ENCODE data around the gene ACAT2.

The ACAT2 gene

DNA sequence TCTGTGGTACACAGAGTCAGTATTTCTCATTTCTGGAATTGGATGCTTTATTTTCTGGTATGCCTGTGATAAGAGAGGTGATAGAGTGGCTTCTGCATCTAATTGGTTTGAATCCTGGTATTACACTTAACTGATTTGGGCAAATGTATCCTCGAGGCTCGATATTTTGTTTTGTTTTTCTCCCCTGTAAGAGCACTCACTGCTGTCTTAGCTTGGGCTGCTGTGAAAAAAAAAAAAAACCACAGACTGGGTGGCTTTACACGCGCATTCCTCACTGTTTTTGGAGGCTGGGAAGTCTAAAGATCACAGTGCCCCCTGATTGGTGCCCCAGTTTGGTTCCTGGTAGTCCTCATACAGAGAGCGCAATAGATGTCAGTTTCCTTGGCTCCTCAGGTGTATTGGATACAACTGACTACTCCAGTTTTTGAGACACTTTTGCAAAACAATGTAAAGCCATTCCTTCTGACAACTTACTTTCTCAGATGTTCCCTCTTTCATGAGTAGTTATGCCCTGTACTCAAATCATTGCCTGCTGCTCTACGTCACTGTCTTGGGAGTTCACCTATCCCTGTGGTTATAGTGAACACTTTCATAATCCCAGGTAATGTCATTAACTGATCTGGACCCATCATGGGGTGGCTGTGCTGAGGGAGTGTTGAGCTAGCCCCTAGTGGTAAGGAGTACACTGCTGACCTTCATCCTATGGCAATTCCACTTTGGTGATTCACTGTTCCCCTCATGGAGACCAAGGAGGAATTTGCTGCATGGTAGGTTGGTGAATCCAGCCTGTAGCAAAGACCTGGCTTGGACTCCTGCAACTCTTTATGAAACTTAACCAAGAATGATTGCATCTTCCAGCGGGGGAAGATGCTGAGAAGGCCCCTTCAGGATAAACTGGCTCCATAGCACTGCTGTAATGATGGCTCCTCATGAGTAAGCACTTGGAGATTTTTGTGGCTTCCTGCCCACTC is 3.5 kb upstream of the ACAT2 start:
- TF ChIP-seq, protein P1, sequence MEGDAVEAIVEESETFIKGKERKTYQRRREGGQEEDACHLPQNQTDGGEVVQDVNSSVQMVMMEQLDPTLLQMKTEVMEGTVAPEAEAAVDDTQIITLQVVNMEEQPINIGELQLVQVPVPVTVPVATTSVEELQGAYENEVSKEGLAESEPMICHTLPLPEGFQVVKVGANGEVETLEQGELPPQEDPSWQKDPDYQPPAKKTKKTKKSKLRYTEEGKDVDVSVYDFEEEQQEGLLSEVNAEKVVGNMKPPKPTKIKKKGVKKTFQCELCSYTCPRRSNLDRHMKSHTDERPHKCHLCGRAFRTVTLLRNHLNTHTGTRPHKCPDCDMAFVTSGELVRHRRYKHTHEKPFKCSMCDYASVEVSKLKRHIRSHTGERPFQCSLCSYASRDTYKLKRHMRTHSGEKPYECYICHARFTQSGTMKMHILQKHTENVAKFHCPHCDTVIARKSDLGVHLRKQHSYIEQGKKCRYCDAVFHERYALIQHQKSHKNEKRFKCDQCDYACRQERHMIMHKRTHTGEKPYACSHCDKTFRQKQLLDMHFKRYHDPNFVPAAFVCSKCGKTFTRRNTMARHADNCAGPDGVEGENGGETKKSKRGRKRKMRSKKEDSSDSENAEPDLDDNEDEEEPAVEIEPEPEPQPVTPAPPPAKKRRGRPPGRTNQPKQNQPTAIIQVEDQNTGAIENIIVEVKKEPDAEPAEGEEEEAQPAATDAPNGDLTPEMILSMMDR (IDR thresholded peaks at IDR 0.05; ENCODE audit: insufficient read depth, low read depth, low read length, missing control alignments) = peak; percentile 2
- no peak overlapping the region for H3K4me3 ChIP-seq (ENCODE audit: low read depth, low read length)
- no peak for DNase-seq (ENCODE audit: low read depth)

DNA sequence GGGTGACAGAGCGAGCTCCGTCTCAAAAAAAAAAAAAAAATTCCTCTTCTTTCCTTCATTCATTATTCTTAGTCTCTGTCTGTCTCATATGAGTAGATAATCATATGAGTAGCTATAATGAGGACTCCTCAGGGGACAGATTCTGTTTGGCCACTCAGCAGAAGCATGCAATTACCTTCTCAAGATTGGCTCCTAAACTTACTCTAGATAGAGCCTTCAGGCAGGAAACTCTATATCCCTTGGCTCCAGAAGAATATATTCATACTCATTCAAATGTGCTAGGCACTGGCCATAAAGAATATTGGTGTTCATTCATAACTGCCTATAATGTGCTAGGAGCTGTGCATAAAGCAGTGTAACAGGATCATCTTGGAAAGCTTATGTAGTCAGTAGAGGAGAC is 2.2 kb upstream of the ACAT2 start:
- no peak overlapping the region for H3K4me3 ChIP-seq (ENCODE audit: low read depth, low read length)
- no peak for DNase-seq (ENCODE audit: low read depth)
- TF ChIP-seq, protein P1 (IDR thresholded peaks at IDR 0.05; ENCODE audit: insufficient read depth, low read depth, low read length, missing control alignments) = no peak

DNA sequence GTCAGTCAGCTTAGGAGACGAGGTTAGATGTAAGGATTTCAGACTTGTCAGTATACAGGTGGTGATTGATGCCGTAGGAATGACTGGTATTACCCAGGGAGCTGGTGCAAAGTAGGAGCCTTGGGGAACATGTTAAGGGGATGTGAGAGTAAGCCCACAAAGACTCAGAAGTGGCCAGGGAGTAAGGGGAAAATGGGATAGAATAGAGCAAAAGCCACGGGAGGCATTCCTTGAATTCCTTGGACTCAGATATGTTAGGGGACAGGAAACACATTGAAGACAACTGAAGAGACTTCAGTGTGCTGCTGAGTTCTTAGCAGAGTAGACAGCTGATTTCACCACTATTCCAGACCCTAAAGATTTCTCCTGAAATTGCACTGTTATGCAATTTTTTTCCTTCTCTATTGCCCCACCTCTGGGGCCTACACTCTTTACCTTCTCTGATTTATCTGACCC is 1.2 kb upstream of the ACAT2 start:
- no peak for DNase-seq (ENCODE audit: low read depth)
- TF ChIP-seq, protein P1 (IDR thresholded peaks at IDR 0.05; ENCODE audit: insufficient read depth, low read depth, low read length, missing control alignments) = no peak
- H3K4me3 ChIP-seq (ENCODE audit: low read depth, low read length) = peak overlapping the region; percentile 81

DNA sequence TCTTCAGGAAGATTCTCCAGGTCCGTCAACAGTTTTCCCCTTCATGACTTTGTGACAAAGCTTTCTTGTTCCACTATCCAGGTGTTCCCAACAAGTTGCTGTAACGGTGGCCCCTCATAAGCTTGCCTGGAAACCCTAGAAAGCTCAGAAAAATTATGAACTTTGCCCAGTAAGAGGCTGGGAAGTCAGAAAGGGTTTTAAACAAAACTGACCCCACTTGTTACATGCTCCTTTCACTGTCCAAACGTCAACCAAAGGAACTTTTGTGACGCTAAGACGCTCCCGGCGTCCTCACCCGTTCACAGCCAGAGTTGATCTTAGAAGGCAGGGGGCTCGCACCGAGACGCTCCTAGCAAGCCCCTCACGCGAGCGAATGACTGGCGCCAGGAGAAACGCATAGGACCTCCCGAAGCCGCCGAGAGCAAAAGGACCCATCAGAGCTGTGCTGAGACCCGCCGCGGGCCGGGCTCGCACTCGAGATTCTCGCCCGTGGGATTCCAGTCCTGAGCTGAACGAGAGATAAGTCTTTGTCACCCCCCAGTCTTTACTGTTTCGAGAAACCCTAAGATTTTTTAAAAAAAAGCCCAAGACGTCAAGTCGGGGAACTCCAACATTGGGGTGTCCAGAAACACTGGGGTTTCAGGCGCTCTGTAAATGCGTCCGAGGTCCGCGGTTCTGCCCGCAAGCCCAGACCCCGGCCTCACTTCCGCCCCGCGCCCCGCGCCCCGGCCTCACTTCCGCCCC is 544 bp upstream of the ACAT2 start:
- TF ChIP-seq, protein P1 (IDR thresholded peaks at IDR 0.05; ENCODE audit: insufficient read depth, low read depth, low read length, missing control alignments) = no peak
- DNase-seq (ENCODE audit: low read depth) = peak; percentile 30
- peak overlapping the region; percentile 81 for H3K4me3 ChIP-seq (ENCODE audit: low read depth, low read length)

DNA sequence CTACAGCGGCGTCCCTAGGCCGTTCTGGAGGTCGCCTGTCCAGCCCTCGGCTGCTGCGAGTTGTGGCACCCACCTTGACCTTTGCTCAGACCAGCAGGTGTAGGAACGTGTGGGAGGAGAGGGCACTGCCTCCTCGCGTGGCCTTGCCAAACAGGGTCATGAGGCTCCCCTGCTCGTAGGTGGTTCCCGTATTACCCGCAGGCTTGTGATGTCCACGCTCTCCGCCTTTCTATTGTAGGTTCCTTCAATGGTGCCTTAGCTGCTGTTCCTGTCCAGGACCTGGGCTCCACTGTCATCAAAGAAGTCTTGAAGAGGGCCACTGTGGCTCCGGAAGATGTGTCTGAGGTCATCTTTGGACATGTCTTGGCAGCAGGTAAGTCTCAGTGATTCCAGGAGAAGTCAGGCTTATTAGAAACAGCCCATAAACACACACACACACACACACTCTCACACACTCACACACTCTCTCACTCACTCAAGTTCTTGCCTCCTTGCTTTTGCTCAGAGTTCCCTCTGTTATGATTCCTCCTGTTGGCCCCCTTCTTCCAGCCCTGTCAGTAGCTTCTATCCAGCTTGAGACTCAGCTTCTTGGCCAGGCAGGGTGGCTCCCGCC is 942 bp downstream of the ACAT2 start:
- DNase-seq (ENCODE audit: low read depth) = peak; percentile 52

DNA sequence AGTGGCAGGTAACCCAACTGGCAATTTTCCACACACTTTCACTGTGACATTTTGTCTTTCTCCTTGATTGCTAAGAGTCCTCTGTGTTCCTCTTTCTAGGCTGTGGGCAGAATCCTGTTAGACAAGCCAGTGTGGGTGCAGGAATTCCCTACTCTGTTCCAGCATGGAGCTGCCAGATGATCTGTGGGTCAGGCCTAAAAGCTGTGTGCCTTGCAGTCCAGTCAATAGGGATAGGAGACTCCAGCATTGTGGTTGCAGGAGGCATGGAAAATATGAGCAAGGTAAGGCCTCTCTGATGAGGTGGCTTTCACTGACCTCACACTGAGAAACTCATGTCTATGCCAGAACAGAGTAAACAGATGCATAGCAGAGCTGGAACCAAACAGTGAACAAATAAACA is 5.1 kb downstream of the ACAT2 start:
- H3K4me3 ChIP-seq (ENCODE audit: low read depth, low read length) = no peak overlapping the region
- TF ChIP-seq, protein P1 (IDR thresholded peaks at IDR 0.05; ENCODE audit: insufficient read depth, low read depth, low read length, missing control alignments) = no peak
- DNase-seq (ENCODE audit: low read depth) = no peak

More for the DNA sequence above, 942 bp downstream of the ACAT2 start:
- H3K4me3 ChIP-seq (ENCODE audit: low read depth, low read length) = peak overlapping the region; percentile 77
- TF ChIP-seq, protein P1 (IDR thresholded peaks at IDR 0.05; ENCODE audit: insufficient read depth, low read depth, low read length, missing control alignments) = no peak

Data from GM12865 (cell line).